ENCODE data around the gene CD33. TPM values are rescaled to one million over a fixed set of nuclear protein-coding genes. Genes with fewer than 3 reads are reported as not detected.
"Not testable (repeated sequence)": the region's sequence is repeated elsewhere in the genome, so short reads cannot be mapped to it uniquely, and the experiment has no call there.

Gene CD33
- polyA plus RNA-seq (2014; cell fraction: cytosol; rRNA removed) = 0.19 TPM in 1 of 2 replicates, not detected in the other
- 0.70 and 4.1 TPM in 2 replicates for polyA plus RNA-seq (2014; cell fraction: nucleus; rRNA removed)

- DNase-seq (ENCODE audit: low spot score) = not testable (repeated sequence)
These were observed at the start of gene CD33 for GRCh38 chr19:51224898-51225393. Gene CD33, plus strand, starts transcription at chr19:51225080. Its CDS starts 39 bp downstream, at chr19:51225119.

GRCh38 chr19:51179256-51179655, 45.6 kb upstream of the CD33 start:
- DNase-seq (ENCODE audit: low spot score) = no peak

- DNase-seq (ENCODE audit: low spot score) = no peak
These were observed 43.4 kb upstream of the CD33 start for GRCh38 chr19:51181377-51181912.

- no peak for DNase-seq (ENCODE audit: low spot score)
These were observed 42.9 kb upstream of the CD33 start for GRCh38 chr19:51181913-51182419.

GRCh38 chr19:51183629-51184028, 41.3 kb upstream of the CD33 start:
- no peak for DNase-seq (ENCODE audit: low spot score)

GRCh38 chr19:51185069-51185867, 39.6 kb upstream of the CD33 start:
- DNase-seq (ENCODE audit: low spot score) = no peak

GRCh38 chr19:51185868-51186215, 39.0 kb upstream of the CD33 start:
- DNase-seq (ENCODE audit: low spot score) = no peak

GRCh38 chr19:51186323-51186722, 38.6 kb upstream of the CD33 start:
- DNase-seq (ENCODE audit: low spot score) = no peak

GRCh38 chr19:51187395-51188226, 37.3 kb upstream of the CD33 start:
- DNase-seq (ENCODE audit: low spot score) = no peak

- DNase-seq (ENCODE audit: low spot score) = no peak
These were observed 36.7 kb upstream of the CD33 start for GRCh38 chr19:51188227-51188559.

- no peak for DNase-seq (ENCODE audit: low spot score)
These were observed 32.2 kb upstream of the CD33 start for GRCh38 chr19:51192689-51193088.

- no peak for DNase-seq (ENCODE audit: low spot score)
These were observed 30.2 kb upstream of the CD33 start for GRCh38 chr19:51194527-51195315.

GRCh38 chr19:51195316-51195586, 29.6 kb upstream of the CD33 start:
- DNase-seq (ENCODE audit: low spot score) = no peak

- DNase-seq (ENCODE audit: low spot score) = no peak
These were observed 29.3 kb upstream of the CD33 start for GRCh38 chr19:51195616-51196015.

- DNase-seq (ENCODE audit: low spot score) = no peak
These were observed 28.7 kb upstream of the CD33 start for GRCh38 chr19:51196181-51196580.

GRCh38 chr19:51198641-51199040, 26.2 kb upstream of the CD33 start:
- DNase-seq (ENCODE audit: low spot score) = no peak

- no peak for DNase-seq (ENCODE audit: low spot score)
These were observed 24.7 kb upstream of the CD33 start for GRCh38 chr19:51200071-51200666.

GRCh38 chr19:51201712-51202111, 23.2 kb upstream of the CD33 start:
- no peak for DNase-seq (ENCODE audit: low spot score)

GRCh38 chr19:51203916-51204315, 21.0 kb upstream of the CD33 start:
- DNase-seq (ENCODE audit: low spot score) = no peak

GRCh38 chr19:51204321-51204720, 20.6 kb upstream of the CD33 start:
- no peak for DNase-seq (ENCODE audit: low spot score)

- DNase-seq (ENCODE audit: low spot score) = no peak
These were observed 17.1 kb upstream of the CD33 start for GRCh38 chr19:51207747-51208146.

All from SK-N-DZ (cell line).